CD14-positive monocyte (primary cell): Measurements from ENCODE around the gene KIF26B. TPM values are rescaled to one million over a fixed set of nuclear protein-coding genes. Genes with fewer than 3 reads are reported as not detected.

Experiments
- DNase-seq, 3 donors: peaks; one replicate each; pipeline ENCODE4 v3.0.0-alpha.2; 2011 to 2022
- H2AFZ ChIP-seq: 2 replicates; pipeline ENCODE4 v1.6.0; 2012; ENCODE audit warnings: mild to moderate bottlenecking, low read depth, low read length, inconsistent platforms; ENCODE audit not compliant: insufficient read depth, poor library complexity, severe bottlenecking
- H3K27ac ChIP-seq, 2 donors: 1 replicate in 1 of 2; 2 replicates in 1 of 2; pipeline ENCODE4 v1.5.1; 2012 to 2013; ENCODE audit warnings: low read length in 2 of 2, control low read depth in 1 of 2, inconsistent platforms in 1 of 2, low read depth in 1 of 2, mild to moderate bottlenecking in 1 of 2
- H3K27me3 ChIP-seq, 2 donors: one replicate each; pipeline versions ENCODE4 v1.6.0 to v1.6.1; 2011 to 2013; ENCODE audit warnings: low read length in 2 of 2; ENCODE audit not compliant: control insufficient read depth in 2 of 2, insufficient read depth in 2 of 2
- H3K36me3 ChIP-seq, 2 donors: replicated peaks in 1 of 2; 1 replicate in 1 of 2; 2 replicates in 1 of 2; pipeline versions ENCODE4 v1.5.1 to v1.6.1; 2012 to 2013; ENCODE audit warnings: low read length in 2 of 2, control low read depth in 1 of 2, inconsistent platforms in 1 of 2, mild to moderate bottlenecking in 1 of 2; ENCODE audit not compliant: insufficient read depth in 2 of 2, control insufficient read depth in 1 of 2
- H3K4me1 ChIP-seq, 2 donors: 1 replicate in 1 of 2; 2 replicates in 1 of 2; pipeline versions ENCODE4 v1.5.1 to v1.6.1; 2012 to 2013; ENCODE audit warnings: low read length in 2 of 2, control low read depth in 1 of 2, inconsistent platforms in 1 of 2, mild to moderate bottlenecking in 1 of 2, moderate library complexity in 1 of 2; ENCODE audit not compliant: insufficient read depth in 2 of 2, control insufficient read depth in 1 of 2
- H3K4me2 ChIP-seq: replicated peaks from 2 replicates; pipeline ENCODE3; 2012; ENCODE audit warnings: low read length, moderate library complexity, mild to moderate bottlenecking; ENCODE audit not compliant: poor library complexity, severe bottlenecking; ENCODE audit errors: extremely low read depth
- H3K4me3 ChIP-seq, 3 experiments: fragments of 200-600 bp in 1 of 3; sonication (generic) in 1 of 3; replicated peaks in 1 of 3; 1 replicate in 2 of 3; 2 replicates in 1 of 3; pipeline ENCODE4 v1.5.1; 2011 to 2013; ENCODE audit warnings: low read length in 3 of 3, mild to moderate bottlenecking in 3 of 3, control low read depth in 2 of 3, low read depth in 2 of 3, inconsistent platforms in 1 of 3, moderate library complexity in 1 of 3
- H3K79me2 ChIP-seq: 2 replicates; pipeline ENCODE4 v1.6.0; 2012; ENCODE audit warnings: mild to moderate bottlenecking, control low read depth, inconsistent platforms, low read length, moderate library complexity; ENCODE audit not compliant: insufficient read depth
- H3K9ac ChIP-seq: 2 replicates; pipeline ENCODE4 v1.6.0; 2017; ENCODE audit warnings: low read length, mild to moderate bottlenecking; ENCODE audit not compliant: insufficient read depth, poor library complexity, severe bottlenecking
- H3K9me3 ChIP-seq, 2 donors: replicated peaks in 1 of 2; 1 replicate in 1 of 2; 2 replicates in 1 of 2; pipeline versions ENCODE4 v1.5.1 to v1.6.1; 2012 to 2013; ENCODE audit warnings: low read length in 2 of 2, control low read depth in 1 of 2; ENCODE audit not compliant: control insufficient read depth in 1 of 2, insufficient read depth in 1 of 2
- H4K20me1 ChIP-seq: 2 replicates; pipeline ENCODE4 v1.6.0; 2012; ENCODE audit warnings: mild to moderate bottlenecking, low read length, control low read depth, moderate library complexity; ENCODE audit not compliant: insufficient read depth
- H3K27ac Mint-ChIP-seq, 7 donors: one replicate each; pipeline ENCODE4 v1.8.0; 2020; ENCODE audit warnings: mild to moderate bottlenecking in 7 of 7, mixed read lengths in 7 of 7, moderate library complexity in 6 of 7, inconsistent platforms in 2 of 7
- H3K27me3 Mint-ChIP-seq, 3 donors: one replicate each; pipeline ENCODE4 v1.8.0; 2021 to 2022; ENCODE audit warnings: low read depth in 3 of 3, mild to moderate bottlenecking in 3 of 3, mixed read lengths in 3 of 3, moderate library complexity in 3 of 3, inconsistent platforms in 1 of 3
- H3K36me3 Mint-ChIP-seq, 2 donors: one replicate each; pipeline ENCODE4 v1.8.0; 2020; ENCODE audit warnings: mixed read lengths in 2 of 2, inconsistent platforms in 1 of 2, mild to moderate bottlenecking in 1 of 2
- H3K4me1 Mint-ChIP-seq: one replicate; pipeline ENCODE4 v1.8.0; 2020; ENCODE audit warnings: mild to moderate bottlenecking, mixed read lengths
- H3K4me3 Mint-ChIP-seq, 2 donors: one replicate each; pipeline ENCODE4 v1.8.0; 2020; ENCODE audit warnings: mild to moderate bottlenecking in 2 of 2, mixed read lengths in 2 of 2, moderate library complexity in 1 of 2
- H3K9me3 Mint-ChIP-seq, 7 donors: one replicate each; pipeline ENCODE4 v1.8.0; 2020 to 2022; ENCODE audit warnings: mixed read lengths in 7 of 7, mild to moderate bottlenecking in 6 of 7, moderate library complexity in 6 of 7, inconsistent platforms in 2 of 7
- WGBS: methylation state at CpG from one replicate; pipeline ENCODE4 v1.1.5; 2013; ENCODE audit warnings: missing lambda C conversion rate; ENCODE audit not compliant: insufficient coverage; 5-methylcytosine and 5-hydroxymethylcytosine counted together
- intact Hi-C, 2 donors: fragments of 100-400 bp; cut with micrococcal nuclease; formaldehyde crosslinking; loops; one replicate each; pipeline versions ENCODE4 v1.15.0 to v1.15.1; 2023
- polyA plus RNA-seq, 3 donors: library from polyadenylated mRNA; depleted of rRNA in 1 of 3; unstranded in 2 of 3; stranded (reverse) in 1 of 3; fragments of 300-500 nt in 2 of 3; fragments of >200 nt in 1 of 3; fragmentation: Illumina TruSeq in 2 of 3; gene quantifications; 1 replicate in 2 of 3; 2 replicates in 1 of 3; pipeline ENCODE4 v1.2.3, GENCODE V29; 2012 to 2021
- TF ChIP-seq, protein P1 (sequence below): fragments of 200-600 bp; IDR thresholded peaks from one replicate; pipeline ENCODE4 v1.8.0; 2022; ENCODE audit warnings: antibody characterized with exemption, mild to moderate bottlenecking

The KIF26B gene
- polyA plus RNA-seq, 3 donors: 0.01 to 0.05 TPM; not detected in 1

DNA sequence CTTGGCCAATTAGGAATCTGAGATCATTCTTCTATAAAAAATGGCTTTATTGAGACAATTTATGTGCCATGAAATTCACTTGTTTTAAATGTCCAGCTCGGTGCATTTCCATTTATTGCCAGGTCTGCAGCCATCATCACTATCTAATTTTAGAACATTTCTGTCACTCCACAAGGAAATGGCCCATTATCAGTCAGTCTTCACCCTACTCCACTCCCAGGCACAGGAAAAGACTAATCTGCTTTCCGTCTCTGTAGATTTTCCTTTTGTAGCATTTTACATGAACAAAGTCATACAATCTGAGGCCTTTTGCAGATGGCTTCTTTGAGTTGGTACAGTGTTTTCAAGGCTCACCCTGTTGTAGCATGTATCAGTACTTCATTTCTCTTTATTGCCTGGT is 27.2 kb downstream of the KIF26B start:
- no peaks in the 10 kb centered on the region for H4K20me1 ChIP-seq
- no peak overlapping the region for H3K9ac ChIP-seq
- Mint-ChIP-seq H3K36me3 (no peaks in the 10 kb centered on the region), H3K27me3 (peaks cover 9 to 13% (median 10%) of the 10 kb centered on the region in 3 donors), H3K27ac (no peak overlapping the region), H3K9me3 (peaks cover 0 to 1% (median 0%) of the 10 kb centered on the region in 7 donors), H3K4me1 (no peaks in the 10 kb centered on the region), H3K4me3 (no peak overlapping the region)
- H3K27ac ChIP-seq: no peak overlapping the region
- no peaks in the 10 kb centered on the region for H3K4me1 ChIP-seq
- H3K4me3 ChIP-seq: no peak overlapping the region
- intact Hi-C loops: no loop called here
- H3K9me3 ChIP-seq: no peaks in the 10 kb centered on the region
- no peak overlapping the region for H3K4me2 ChIP-seq
- no peaks in the 10 kb centered on the region for H3K79me2 ChIP-seq
- TF ChIP-seq, protein P1, sequence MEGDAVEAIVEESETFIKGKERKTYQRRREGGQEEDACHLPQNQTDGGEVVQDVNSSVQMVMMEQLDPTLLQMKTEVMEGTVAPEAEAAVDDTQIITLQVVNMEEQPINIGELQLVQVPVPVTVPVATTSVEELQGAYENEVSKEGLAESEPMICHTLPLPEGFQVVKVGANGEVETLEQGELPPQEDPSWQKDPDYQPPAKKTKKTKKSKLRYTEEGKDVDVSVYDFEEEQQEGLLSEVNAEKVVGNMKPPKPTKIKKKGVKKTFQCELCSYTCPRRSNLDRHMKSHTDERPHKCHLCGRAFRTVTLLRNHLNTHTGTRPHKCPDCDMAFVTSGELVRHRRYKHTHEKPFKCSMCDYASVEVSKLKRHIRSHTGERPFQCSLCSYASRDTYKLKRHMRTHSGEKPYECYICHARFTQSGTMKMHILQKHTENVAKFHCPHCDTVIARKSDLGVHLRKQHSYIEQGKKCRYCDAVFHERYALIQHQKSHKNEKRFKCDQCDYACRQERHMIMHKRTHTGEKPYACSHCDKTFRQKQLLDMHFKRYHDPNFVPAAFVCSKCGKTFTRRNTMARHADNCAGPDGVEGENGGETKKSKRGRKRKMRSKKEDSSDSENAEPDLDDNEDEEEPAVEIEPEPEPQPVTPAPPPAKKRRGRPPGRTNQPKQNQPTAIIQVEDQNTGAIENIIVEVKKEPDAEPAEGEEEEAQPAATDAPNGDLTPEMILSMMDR: no peak
- whole genome bisulfite sequencing: 88% methylated on average over 1 of the region's 2 CpGs
- no peaks in the 10 kb centered on the region for H3K36me3 ChIP-seq
- peaks cover 0 to 2% of the 10 kb centered on the region in 2 donors for H3K27me3 ChIP-seq
- H2AFZ ChIP-seq: no peak overlapping the region
- DNase-seq: no peak

DNA sequence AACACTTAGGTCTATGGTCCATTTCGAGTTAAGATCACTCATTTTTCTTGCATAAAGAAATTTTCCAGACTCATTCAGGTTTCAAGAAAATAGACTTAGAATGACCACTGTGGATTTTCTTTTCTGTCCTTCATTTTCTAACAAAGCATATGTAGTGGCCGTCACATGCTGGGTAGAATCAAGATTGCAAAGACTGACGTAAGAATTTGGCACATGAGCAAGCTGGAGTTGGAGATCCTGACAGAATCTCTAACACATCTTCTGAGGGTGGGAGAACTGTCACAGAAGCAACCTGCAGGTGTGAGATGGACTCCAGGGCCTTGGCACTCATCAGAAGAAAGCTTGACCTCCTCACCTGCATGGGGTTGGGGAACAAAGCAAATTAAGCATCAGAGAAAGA is 28.6 kb downstream of the KIF26B start:
- WGBS: no CpG with 5 or more reads among the region's 3 CpGs
- Mint-ChIP-seq H3K27ac (no peak overlapping the region), H3K27me3 (peaks cover 4 to 10% (median 7%) of the 10 kb centered on the region in 3 donors), H3K9me3 (peaks cover 0 to 1% (median 0%) of the 10 kb centered on the region in 7 donors), H3K4me3 (no peak overlapping the region), H3K36me3 (no peaks in the 10 kb centered on the region), H3K4me1 (peaks cover 11% of the 10 kb centered on the region)
- DNase-seq: no peak
- H4K20me1 ChIP-seq: no peaks in the 10 kb centered on the region
- H3K4me1 ChIP-seq: peaks cover 8 to 9% of the 10 kb centered on the region in 2 donors
- no peak overlapping the region for H3K27ac ChIP-seq
- H3K9me3 ChIP-seq: no peaks in the 10 kb centered on the region
- H2AFZ ChIP-seq: no peak overlapping the region
- no peaks in the 10 kb centered on the region for H3K79me2 ChIP-seq
- no peak overlapping the region for H3K4me3 ChIP-seq
- TF ChIP-seq, protein P1: no peak
- intact Hi-C loops: no loop called here
- H3K9ac ChIP-seq: no peak overlapping the region
- H3K36me3 ChIP-seq: no peaks in the 10 kb centered on the region
- H3K27me3 ChIP-seq: peaks cover 0 to 2% of the 10 kb centered on the region in 2 donors
- H3K4me2 ChIP-seq: no peak overlapping the region
